Right kidney (tissue), 1 donor: ENCODE results near the gene OR6Y1.

ENCODE experiments used
- DNase-seq: peaks from one replicate; pipeline ENCODE4 v3.0.0-alpha.2; 2016

Gene OR6Y1

GRCh38 chr1:158506369-158506987, 47.7 kb downstream of the OR6Y1 start:
- no peak for DNase-seq

- DNase-seq: peak; percentile 3
These were observed 57.8 kb downstream of the OR6Y1 start for GRCh38 chr1:158496374-158496773.

- no peak for DNase-seq
These were observed 59.4 kb downstream of the OR6Y1 start for GRCh38 chr1:158494796-158495195.
